SH-SY5Y (cell line): ENCODE data around the gene XBP1.

Experiments used
- GATA2 ChIP-seq: IDR thresholded peaks from 2 replicates; pipeline ENCODE4 v1.6.1; 2011; ENCODE audit warnings: mild to moderate bottlenecking, low read depth, low read length
- GATA3 ChIP-seq: IDR thresholded peaks from 2 replicates; pipeline ENCODE4 v1.6.1; 2011; ENCODE audit warnings: low read depth, mild to moderate bottlenecking, low read length, moderate library complexity

- TF ChIP-seq GATA2 (no peak), GATA3 (no peak)
Observed at GRCh38 chr22:28783786-28784671, 16.3 kb downstream of the XBP1 start.
